ENCODE data around the gene AP1M1. TPM values are rescaled to one million over a fixed set of nuclear protein-coding genes. Genes with fewer than 3 reads are reported as not detected.

Gene AP1M1
- total RNA-seq, 1 donor from 2014 or later = 96.2 TPM

DNA sequence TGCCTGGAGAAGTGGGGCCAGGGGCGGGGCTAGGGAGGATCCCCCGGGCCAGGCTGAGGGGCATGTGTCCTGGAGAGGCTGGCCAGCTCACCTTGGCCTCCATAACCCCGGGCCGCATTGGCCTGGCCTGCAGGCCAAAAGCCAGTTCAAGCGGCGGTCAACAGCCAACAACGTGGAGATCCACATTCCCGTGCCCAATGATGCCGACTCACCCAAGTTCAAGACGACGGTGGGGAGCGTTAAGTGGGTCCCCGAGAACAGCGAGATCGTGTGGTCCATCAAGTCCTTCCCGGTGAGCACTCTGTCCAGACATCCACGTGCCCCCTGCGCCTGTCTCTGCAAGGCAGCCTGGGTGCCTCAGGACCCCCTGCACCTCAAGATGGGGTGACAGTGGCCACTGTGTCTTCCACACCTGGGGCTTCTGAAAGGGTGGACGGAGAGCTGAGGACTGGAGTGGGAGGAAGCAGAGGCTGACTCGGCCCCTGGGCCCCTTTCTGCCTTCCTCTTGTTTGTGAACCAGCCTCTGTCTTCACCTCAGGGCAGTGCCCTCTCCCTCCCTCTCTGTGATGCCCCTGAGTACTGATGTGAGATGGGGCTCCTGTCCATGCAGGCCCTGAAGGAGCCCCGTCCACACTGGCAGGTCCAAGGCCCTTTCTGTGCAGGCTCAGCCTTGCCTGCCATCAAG is 31.1 kb downstream of the AP1M1 start:
- Histone ChIP-seq H3K36me3 (ENCODE audit: control insufficient read depth, insufficient read depth, low read length) (no peaks in the 10 kb centered on the region), H3K27me3 (ENCODE audit: control insufficient read depth, insufficient read depth, low read length) (no peaks in the 10 kb centered on the region), H3K4me3 (ENCODE audit: low read depth, low read length) (no peak overlapping the region)
- DNase-seq (ENCODE audit: low read depth) = no peak
- TF ChIP-seq, protein P1, sequence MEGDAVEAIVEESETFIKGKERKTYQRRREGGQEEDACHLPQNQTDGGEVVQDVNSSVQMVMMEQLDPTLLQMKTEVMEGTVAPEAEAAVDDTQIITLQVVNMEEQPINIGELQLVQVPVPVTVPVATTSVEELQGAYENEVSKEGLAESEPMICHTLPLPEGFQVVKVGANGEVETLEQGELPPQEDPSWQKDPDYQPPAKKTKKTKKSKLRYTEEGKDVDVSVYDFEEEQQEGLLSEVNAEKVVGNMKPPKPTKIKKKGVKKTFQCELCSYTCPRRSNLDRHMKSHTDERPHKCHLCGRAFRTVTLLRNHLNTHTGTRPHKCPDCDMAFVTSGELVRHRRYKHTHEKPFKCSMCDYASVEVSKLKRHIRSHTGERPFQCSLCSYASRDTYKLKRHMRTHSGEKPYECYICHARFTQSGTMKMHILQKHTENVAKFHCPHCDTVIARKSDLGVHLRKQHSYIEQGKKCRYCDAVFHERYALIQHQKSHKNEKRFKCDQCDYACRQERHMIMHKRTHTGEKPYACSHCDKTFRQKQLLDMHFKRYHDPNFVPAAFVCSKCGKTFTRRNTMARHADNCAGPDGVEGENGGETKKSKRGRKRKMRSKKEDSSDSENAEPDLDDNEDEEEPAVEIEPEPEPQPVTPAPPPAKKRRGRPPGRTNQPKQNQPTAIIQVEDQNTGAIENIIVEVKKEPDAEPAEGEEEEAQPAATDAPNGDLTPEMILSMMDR (IDR thresholded peaks at IDR 0.05; ENCODE audit: insufficient read depth, low read length, poor library complexity, severe bottlenecking) = no peak

- Histone ChIP-seq H3K4me3 (ENCODE audit: low read depth, low read length) (no peak overlapping the region), H3K27me3 (ENCODE audit: control insufficient read depth, insufficient read depth, low read length) (no peaks in the 10 kb centered on the region), H3K36me3 (ENCODE audit: control insufficient read depth, insufficient read depth, low read length) (no peaks in the 10 kb centered on the region)
- no peak for DNase-seq (ENCODE audit: low read depth)
- TF ChIP-seq, protein P1 (IDR thresholded peaks at IDR 0.05; ENCODE audit: insufficient read depth, low read length, poor library complexity, severe bottlenecking) = no peak
Measured at GRCh38 chr19:16229322-16229641, 31.6 kb downstream of the AP1M1 start.

DNA sequence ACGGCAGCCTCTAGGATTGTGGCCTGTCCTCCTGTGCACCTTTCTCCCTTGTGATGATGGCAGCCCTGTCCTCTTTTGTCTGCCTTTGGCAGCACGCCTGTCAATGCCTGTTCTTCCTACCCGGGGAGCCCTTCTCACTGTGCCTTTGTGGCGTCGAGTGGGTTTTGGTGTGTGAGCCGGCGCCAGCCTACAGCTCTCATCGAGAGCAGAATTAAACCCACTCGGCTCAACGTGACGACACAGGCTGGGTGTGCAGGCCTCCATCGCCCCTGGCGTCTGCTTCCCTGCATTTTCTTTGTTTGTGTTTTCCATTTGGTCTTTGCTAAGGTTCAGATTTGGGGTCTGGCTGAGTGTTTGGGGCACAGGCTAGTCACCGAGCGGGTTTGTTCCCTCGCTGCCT is 34.4 kb downstream of the AP1M1 start:
- Histone ChIP-seq H3K36me3 (ENCODE audit: control insufficient read depth, insufficient read depth, low read length) (no peaks in the 10 kb centered on the region), H3K4me3 (ENCODE audit: low read depth, low read length) (no peak overlapping the region), H3K27me3 (ENCODE audit: control insufficient read depth, insufficient read depth, low read length) (no peaks in the 10 kb centered on the region)
- no peak for DNase-seq (ENCODE audit: low read depth)
- TF ChIP-seq, protein P1 (IDR thresholded peaks at IDR 0.05; ENCODE audit: insufficient read depth, low read length, poor library complexity, severe bottlenecking) = no peak

- Histone ChIP-seq H3K36me3 (ENCODE audit: control insufficient read depth, insufficient read depth, low read length) (no peaks in the 10 kb centered on the region), H3K4me3 (ENCODE audit: low read depth, low read length) (no peak overlapping the region), H3K27me3 (ENCODE audit: control insufficient read depth, insufficient read depth, low read length) (no peaks in the 10 kb centered on the region)
- TF ChIP-seq, protein P1 (IDR thresholded peaks at IDR 0.05; ENCODE audit: insufficient read depth, low read length, poor library complexity, severe bottlenecking) = no peak
- no peak for DNase-seq (ENCODE audit: low read depth)
Measured at GRCh38 chr19:16232568-16232967, 34.9 kb downstream of the AP1M1 start.

DNA sequence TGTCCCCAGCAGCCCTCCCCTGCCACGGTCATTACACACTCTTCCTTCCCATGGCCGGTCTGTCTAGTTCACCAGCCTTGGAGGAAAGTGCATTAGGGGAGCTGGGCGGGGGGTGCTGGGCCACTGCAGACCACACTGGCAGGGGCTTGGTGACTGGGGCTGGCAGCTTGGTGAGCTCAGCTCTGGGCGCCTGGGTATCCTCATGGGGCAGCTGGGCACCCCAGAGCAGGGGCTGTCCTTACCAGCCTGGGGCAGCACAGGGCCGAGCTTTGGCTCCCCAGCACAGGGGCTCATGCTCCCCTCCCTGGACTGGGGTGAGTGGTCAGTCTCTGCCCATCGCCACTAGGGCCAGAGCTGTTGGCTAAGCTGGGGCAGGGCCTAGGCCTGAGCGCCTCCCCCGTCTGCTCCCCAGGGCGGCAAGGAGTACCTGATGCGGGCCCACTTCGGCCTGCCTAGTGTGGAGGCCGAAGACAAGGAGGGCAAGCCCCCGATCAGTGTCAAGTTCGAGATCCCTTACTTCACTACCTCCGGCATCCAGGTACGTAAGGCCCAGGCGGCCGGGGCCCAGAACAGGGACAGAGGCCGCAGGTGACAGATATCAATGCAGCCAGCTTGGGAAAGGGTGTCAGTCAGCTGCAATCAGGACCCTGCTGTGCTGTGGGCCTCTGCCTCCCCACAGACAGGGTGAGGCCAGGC is 35.5 kb downstream of the AP1M1 start:
- Histone ChIP-seq H3K27me3 (ENCODE audit: control insufficient read depth, insufficient read depth, low read length) (no peaks in the 10 kb centered on the region), H3K36me3 (ENCODE audit: control insufficient read depth, insufficient read depth, low read length) (no peaks in the 10 kb centered on the region), H3K4me3 (ENCODE audit: low read depth, low read length) (no peak overlapping the region)
- TF ChIP-seq, protein P1 (IDR thresholded peaks at IDR 0.05; ENCODE audit: insufficient read depth, low read length, poor library complexity, severe bottlenecking) = no peak
- no peak for DNase-seq (ENCODE audit: low read depth)

Data from kidney epithelial cell (primary cell).